ENCODE data around the gene WDR72.

DNA sequence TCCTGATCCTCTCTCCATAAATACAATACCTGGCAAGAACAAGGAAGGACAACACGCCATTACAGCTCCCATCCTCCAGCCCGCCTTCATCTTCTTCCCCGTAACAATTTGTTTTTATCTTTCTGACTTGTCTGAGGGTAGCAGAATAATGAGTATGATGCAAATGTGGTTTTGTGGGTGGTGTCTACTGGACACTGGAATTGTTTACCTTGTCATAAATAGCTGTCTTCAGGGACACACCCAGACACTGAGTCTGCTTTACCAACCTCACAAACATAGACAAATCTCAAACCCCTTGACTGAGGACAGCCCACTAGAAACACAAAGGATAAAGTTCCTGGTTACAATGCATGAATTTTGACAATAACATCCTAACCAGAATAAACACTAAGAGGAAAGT is 13.4 kb downstream of the WDR72 start:
- no peak for TF ChIP-seq POLR2A (IDR thresholded peaks at IDR 0.05; ENCODE audit: low read length)
- TF ChIP-seq GATA1 (IDR thresholded peaks at IDR 0.05; ENCODE audit: low read depth, low read length) = no peak

All from erythroblast (primary cell).